Lung (tissue), 12 donors: Measurements from ENCODE around the gene ZBTB45. TPM values are rescaled to one million over a fixed set of nuclear protein-coding genes. Genes with fewer than 3 reads are reported as not detected.

ENCODE experiments used
- ATAC-seq: fragments of 200-7000 bp; cut with Tn5 transposase; one replicate; pipeline ENCODE4 v1.9.1; 2020; ENCODE audit warnings: moderate number of reproducible peaks; ENCODE audit not compliant: insufficient read depth, low FRiP score
- DNase-seq, 3 donors: peaks; one replicate each; pipeline ENCODE4 v3.0.0-alpha.2; 2013 to 2017
- H3K27ac ChIP-seq, 2 donors: one replicate each; pipeline ENCODE4 v1.5.1; 2013; ENCODE audit warnings: mild to moderate bottlenecking in 2 of 2, moderate library complexity in 2 of 2, control low read depth in 1 of 2, inconsistent platforms in 1 of 2, low read depth in 1 of 2, low read length in 1 of 2
- H3K27me3 ChIP-seq, 3 donors: one replicate each; pipeline ENCODE4 v1.5.1; 2013; ENCODE audit warnings: low read length in 2 of 3; ENCODE audit not compliant: control insufficient read depth in 3 of 3, insufficient read depth in 3 of 3
- H3K36me3 ChIP-seq, 4 donors: one replicate each; pipeline ENCODE4 v1.5.1; 2013; ENCODE audit warnings: low read length in 4 of 4, mild to moderate bottlenecking in 1 of 4, moderate library complexity in 1 of 4; ENCODE audit not compliant: control insufficient read depth in 4 of 4, insufficient read depth in 4 of 4
- H3K4me1 ChIP-seq, 5 donors: one replicate each; pipeline ENCODE4 v1.5.1; 2013; ENCODE audit warnings: low read length in 5 of 5, mild to moderate bottlenecking in 2 of 5, moderate library complexity in 1 of 5; ENCODE audit not compliant: control insufficient read depth in 5 of 5, insufficient read depth in 5 of 5
- H3K4me3 ChIP-seq: one replicate; pipeline ENCODE4 v1.5.1; 2013; ENCODE audit warnings: mild to moderate bottlenecking, control low read depth, moderate library complexity
- H3K9ac ChIP-seq, 2 donors: one replicate each; pipeline ENCODE4 v1.5.1; 2013; ENCODE audit warnings: low read length in 2 of 2, control low read depth in 1 of 2; ENCODE audit not compliant: insufficient read depth in 1 of 2
- H3K9me3 ChIP-seq, 4 donors: one replicate each; pipeline ENCODE4 v1.5.1; 2013; ENCODE audit warnings: low read length in 3 of 4, mild to moderate bottlenecking in 1 of 4, moderate library complexity in 1 of 4; ENCODE audit not compliant: control insufficient read depth in 4 of 4, insufficient read depth in 3 of 4
- WGBS, 2 donors: extraction: QIAGEN DNeasy Blood & Tissue Kit; methylation state at CpG; one replicate each; pipeline ENCODE4 v1.1.7; 2013; 5-methylcytosine and 5-hydroxymethylcytosine counted together
- polyA plus RNA-seq, 2 donors: library from polyadenylated mRNA; stranded (reverse); fragments of 200-250 nt; gene quantifications; one replicate each; pipeline ENCODE4 v1.2.1, GENCODE V29; 2013
- total RNA-seq, 2 donors: library from RNA; depleted of rRNA in 1 of 2; stranded (reverse); fragments of >200 nt in 1 of 2; gene quantifications; one replicate each; pipeline ENCODE4 v1.2.1, GENCODE V29; 2014 to 2021
- TF ChIP-seq, protein P1 (sequence below): IDR thresholded peaks from 2 replicates; pipeline ENCODE4 v1.5.1; 2012; ENCODE audit warnings: mild to moderate bottlenecking; ENCODE audit errors: control extremely low read depth, extremely low read depth
- donor health status: control.
- donor health status: control.
- donor health status: Bipolar disorder and iron deficiency.
- donor health status: healthy.
- donor health status: DM: yes; HTN: yes; CAD: no.

Gene ZBTB45
- total and polyA plus RNA-seq, 4 donors = 6.0 to 20.2 (median 8.6) TPM

DNA sequence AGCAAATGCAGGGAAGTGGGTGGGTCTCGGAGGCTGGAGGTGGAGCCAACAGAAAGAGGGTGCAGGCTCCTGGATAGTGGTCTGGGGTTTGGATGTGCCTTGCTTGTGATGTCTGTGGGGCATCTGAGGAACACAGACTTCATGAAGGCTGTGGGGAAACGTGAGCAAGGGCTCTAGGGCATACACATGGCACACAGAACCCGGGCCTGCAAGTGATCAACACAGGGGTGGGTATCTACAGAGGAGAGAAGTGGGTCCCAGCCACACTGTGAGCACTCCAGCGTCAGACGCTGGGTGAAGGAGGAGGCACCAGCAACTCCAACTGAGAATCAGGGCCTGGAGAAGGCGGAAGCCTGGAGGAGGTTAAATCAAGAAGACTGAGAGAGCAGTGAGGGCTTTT is 44.2 kb upstream of the ZBTB45 start:
- peaks cover 0 to 31% (median 23%) of the 10 kb centered on the region in 5 donors for H3K4me1 ChIP-seq
- H3K9ac ChIP-seq = no peak overlapping the region
- H3K36me3 ChIP-seq = peaks cover 0 to 11% (median 1%) of the 10 kb centered on the region in 4 donors
- H3K9me3 ChIP-seq = no peaks in the 10 kb centered on the region
- ATAC-seq = no peak
- 77 to 89% methylated on average over 6 of the region's 6 CpGs for WGBS, 2 donors
- no peak overlapping the region for H3K4me3 ChIP-seq
- DNase-seq = no peak
- TF ChIP-seq, protein P1, sequence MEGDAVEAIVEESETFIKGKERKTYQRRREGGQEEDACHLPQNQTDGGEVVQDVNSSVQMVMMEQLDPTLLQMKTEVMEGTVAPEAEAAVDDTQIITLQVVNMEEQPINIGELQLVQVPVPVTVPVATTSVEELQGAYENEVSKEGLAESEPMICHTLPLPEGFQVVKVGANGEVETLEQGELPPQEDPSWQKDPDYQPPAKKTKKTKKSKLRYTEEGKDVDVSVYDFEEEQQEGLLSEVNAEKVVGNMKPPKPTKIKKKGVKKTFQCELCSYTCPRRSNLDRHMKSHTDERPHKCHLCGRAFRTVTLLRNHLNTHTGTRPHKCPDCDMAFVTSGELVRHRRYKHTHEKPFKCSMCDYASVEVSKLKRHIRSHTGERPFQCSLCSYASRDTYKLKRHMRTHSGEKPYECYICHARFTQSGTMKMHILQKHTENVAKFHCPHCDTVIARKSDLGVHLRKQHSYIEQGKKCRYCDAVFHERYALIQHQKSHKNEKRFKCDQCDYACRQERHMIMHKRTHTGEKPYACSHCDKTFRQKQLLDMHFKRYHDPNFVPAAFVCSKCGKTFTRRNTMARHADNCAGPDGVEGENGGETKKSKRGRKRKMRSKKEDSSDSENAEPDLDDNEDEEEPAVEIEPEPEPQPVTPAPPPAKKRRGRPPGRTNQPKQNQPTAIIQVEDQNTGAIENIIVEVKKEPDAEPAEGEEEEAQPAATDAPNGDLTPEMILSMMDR = no peak
- H3K27ac ChIP-seq = no peak overlapping the region
- H3K27me3 ChIP-seq = peaks cover 0 to 22% (median 12%) of the 10 kb centered on the region in 3 donors

DNA sequence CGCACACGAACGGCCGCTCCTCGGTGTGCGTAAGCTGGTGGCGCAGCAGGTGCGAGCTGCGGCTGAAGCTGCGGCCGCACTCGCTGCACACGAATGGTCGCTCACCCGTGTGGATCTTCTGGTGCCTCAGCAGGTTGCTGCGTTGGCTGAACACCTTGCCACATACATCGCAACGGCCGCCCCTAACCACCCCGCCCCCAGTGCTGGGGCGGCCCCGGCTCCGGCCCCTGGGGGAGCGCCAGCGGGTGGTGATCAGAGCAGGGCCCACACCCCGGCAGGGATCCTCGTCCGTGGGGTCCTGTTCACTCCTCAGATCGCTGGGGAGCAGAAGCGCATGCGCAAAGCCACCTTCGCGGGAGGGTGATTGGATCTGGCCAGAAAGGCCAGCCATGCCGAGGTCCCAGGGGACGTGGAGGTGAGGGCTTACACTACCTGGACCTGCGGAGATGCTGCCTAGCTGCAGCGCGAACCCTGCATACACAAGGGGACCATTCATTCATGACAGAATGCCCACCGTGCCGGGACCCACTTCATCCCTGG is 43.5 kb upstream of the ZBTB45 start:
- DNase-seq (no peak), ATAC-seq (no peak)
- Histone ChIP-seq H3K27ac (no peak overlapping the region), H3K4me3 (no peak overlapping the region), H3K36me3 (peaks cover 0 to 8% (median 1%) of the 10 kb centered on the region in 4 donors), H3K9ac (no peak overlapping the region), H3K4me1 (peaks cover 0 to 31% (median 23%) of the 10 kb centered on the region in 5 donors), H3K27me3 (peaks cover 0 to 22% (median 12%) of the 10 kb centered on the region in 3 donors), H3K9me3 (no peaks in the 10 kb centered on the region)
- TF ChIP-seq, protein P1 = no peak
- 4 to 6% methylated on average over 40 of the region's 40 CpGs for WGBS, 2 donors

DNA sequence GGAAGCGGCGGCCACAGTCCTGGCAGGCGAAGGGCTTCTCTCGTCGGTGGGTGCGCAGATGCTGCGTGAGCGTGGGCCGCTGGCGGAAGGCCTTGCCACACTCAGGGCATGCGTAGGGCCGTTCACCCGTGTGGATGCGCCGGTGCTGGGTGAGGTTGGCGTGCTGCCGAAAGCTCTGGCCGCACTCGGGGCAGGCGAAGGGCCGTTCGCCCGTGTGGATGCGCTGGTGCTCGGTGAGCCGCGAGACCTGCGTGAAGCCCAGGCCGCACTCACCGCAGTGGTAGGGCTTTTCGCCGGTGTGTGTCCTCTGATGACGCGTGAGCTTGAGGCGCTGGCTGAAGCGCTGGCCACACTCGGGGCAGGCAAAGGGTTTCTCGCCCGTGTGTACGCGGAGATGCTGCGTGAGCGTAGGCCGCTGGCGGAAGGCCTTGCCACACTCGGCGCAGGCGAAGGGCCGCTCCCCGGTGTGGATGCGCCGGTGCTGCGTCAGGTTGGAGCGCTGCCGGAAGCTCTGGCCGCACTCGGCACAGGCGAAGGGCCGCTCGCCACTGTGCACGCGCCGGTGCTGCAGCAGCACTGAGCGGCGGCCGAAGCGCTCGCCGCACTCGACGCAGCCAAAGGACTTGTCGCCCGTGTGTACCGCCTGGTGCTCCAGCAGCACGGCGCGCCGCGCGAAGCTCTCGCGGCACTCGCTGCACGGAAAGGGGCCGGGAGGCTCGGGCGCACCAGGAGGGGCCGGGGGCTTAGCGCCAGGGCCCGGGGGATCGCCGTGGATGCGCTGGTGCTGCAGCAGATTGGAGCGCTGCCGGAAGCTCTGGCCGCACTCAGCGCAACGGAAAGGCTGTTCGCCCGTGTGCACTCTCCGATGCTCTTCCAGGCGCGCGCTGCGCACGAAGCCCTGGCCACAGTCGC is 42.8 kb upstream of the ZBTB45 start:
- Histone ChIP-seq H3K4me1 (peaks cover 2 to 31% (median 23%) of the 10 kb centered on the region in 5 donors), H3K4me3 (no peak overlapping the region), H3K27me3 (peaks cover 0 to 22% (median 12%) of the 10 kb centered on the region in 3 donors), H3K27ac (peak overlapping the region in 1 of 2 donors; percentile 4), H3K36me3 (peaks cover 0 to 5% (median 1%) of the 10 kb centered on the region in 4 donors), H3K9me3 (no peaks in the 10 kb centered on the region), H3K9ac (no peak overlapping the region)
- no peak for ATAC-seq
- 8 to 9% methylated on average over 103 to 107 of the region's 107 CpGs for WGBS, 2 donors
- DNase-seq = peak; percentile 41 to 52 (median 44)
- TF ChIP-seq, protein P1 = no peak
